GM19455 (cell line): ENCODE measurements around the gene ITGA3.
A peak's percentile ranks its signal among the peaks of the same experiment; 100 is the strongest.

ENCODE experiments used
- ATAC-seq: cut with Tn5 transposase; IDR thresholded peaks from one replicate; pipeline ENCODE4 v1.9.1; 2021; ENCODE audit not compliant: unreplicated experiment

ITGA3 gene

DNA sequence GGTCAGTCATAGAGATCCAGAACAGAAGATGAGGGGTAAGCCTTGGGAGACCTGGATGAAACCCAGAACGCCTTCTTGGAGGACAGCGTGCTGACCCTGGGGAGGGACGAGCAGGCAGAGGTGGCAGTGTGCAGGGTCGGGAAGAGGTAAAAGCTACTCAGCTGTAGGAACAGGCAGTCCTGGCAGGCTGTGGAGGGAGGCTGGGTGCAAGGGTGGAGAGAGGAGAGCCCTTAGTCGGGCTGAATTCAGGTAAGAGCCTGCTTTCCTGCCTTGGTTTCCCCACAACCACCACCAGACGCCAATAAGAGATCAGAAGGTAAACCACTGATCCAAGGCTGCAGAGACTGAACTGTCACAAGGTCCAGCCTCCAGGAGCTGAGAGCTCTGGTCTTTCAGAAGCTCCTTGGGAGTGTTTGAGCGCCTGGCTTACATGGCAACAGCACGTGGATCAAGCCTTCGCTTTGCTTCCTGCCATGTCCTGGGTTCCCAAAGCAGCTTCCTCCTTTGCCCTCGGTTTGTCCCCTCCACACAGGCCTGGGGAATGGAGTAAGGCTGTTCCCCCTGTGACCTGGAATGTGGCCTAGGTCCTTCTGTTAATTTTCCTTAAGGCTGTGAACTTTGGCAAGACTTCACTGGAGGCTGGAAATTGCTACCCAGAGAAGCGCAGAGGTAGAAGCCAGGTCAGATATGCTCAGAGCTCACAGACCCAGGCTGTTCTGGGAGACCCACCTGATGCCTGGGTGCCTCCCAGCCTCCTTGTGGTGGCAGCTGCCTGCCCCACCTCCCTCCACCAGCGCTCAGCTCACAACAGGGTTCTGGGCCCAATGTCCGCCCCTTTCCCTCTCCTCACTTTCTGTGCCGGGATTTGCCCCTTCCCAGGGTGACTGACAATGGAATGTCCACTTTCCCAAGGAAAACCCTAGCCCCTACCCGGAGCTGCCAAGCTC, 35.3 kb downstream of the ITGA3 start:
- ATAC-seq: no peak

DNA sequence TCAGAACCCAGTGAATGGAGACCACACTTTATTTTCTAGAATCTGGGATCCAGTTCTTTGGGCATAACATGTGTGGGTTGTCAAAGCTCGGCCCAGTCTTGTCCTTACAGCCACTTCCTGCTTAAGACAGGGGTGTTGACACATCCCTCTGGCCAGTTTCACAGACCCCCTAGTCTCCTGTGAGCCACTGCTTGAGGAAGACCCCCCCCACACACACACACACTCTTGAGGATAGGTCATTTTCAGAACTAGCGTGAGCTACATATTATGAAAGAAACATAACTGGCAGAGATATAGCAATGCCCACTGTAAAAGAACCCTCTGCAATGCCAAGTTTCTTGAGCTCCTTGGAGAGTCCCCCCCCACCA, 36.0 kb downstream of the ITGA3 start:
- no peak for ATAC-seq

DNA sequence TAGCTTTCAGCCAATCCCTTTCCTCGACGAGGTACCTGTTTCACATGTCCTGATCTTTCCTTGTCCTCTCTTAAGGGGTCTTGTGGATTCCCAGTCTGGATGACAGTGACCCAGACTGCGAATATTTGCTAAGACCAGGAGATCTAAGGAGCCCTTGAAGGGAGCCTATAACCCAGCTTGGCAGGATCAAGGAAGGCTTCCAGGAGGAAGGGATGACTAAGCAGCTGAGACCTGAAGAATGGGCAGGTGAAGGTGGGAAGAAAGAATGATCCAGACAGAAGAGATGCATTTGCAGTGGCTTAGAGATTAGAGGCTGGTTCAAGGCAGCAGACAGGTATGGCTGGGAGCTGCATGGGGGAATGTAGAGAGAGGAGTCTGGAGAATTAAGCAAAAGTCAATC, 37.3 kb downstream of the ITGA3 start:
- no peak for ATAC-seq

DNA sequence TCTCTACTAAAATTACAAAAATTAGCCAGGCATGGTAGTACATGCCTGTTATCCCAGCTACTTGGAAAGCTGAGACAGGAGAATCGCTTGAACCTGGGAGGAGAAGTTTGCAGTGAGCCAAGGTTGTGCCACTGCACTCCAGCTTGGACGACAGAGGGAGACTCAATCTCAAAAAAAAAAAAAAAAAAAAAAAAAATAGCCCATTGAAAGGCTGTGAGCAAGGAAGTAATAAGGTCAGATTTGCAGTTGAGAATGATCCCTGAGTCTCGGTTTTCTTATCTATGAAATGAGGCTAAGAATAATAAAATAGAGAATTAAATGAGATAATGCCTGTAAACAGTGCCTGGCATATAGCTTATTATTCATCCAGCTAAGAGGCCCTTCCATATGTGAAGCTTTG, 37.9 kb downstream of the ITGA3 start:
- ATAC-seq: no peak

DNA sequence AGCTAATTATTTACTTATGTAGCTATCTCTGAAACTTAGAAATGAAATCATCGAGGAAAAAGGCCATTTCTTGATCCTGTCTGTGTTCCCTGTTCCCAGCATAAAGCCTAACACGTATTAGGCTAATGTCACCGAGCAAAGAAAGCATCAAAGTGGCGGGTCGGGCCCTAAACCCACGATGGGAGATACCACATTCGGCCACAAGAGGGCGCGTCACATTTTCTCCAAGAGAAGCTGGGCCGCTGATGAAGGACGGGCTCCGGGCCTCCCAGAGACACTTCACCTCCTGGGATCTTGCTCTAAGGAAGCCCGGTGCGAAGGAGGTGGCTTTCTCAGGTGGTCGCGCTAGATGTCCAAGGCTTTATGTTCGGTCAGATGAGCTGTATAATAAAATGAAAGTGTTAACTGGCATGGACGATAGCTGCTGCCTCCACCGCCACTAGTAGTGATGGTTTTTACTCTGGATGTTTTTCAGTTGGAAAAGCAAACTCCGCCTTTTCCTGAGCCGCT, 38.4 kb downstream of the ITGA3 start:
- no peak for ATAC-seq

DNA sequence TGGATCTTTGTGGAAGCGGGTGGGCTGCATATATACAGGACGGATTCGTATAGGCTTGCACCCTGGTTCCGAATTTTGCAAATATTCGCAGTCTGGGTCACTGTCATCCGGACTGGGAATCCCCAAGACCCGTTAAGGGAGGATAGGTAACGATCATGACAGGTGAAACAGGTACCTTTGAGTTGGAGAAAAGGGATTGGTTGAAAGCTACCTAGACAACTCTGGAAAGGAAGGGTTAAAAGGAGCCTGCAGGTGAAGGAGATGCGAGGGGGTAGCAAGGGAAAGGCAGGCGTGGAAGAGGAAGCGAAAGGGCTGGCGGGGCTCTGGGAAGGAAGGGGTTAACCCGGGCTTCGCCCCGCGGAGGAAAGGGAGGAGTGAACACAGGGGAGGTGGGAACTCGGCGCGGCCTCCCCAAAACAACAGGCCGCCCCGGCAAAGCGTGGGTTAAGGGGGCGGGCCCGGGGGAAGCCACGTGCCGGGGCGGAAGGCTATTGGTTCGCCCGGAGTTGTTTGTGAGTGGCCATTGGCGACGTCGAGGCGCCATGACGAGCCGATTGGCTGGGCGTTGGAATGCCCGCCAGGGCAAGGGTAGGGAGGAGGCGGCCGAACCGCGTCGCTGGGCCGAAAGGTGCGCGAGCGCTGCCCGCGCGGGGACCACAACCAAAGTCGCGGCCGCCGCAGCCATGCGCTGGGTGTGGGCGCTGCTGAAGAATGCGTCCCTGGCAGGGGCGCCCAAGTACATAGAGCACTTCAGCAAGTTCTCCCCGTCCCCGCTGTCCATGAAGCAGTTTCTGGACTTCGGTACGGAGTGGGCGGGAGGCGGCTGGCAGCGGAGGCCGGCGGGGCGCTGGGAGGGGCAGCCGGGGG, 39.1 kb downstream of the ITGA3 start, which contains the start of gene PDK2:
PDK2 (plus strand) TSS at position 599 of the 867 bp plus-strand sequence; CDS start at position 684, 85 bp downstream.
- peak; percentile 89 for ATAC-seq

DNA sequence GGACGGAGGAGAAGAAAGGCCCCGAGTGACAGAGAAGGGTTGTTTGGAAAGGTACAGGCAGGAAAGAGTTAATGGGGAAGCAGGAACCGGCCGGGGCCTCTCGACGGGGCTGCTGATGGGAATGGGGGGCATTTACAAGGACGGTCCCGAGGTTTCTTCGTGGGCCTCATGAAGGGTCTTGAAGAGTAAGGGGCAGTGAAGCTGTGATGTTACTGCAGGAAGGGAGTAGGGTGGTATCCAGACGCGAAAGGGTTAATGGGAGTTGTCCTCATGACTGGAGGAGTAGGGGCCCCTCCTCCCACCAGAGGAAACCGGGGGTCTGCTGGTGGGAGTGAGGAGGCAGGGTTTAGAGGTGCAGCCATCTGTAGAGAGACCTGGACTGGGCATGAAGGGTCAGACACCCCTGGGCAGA, 39.7 kb downstream of the ITGA3 start:
- no peak for ATAC-seq

DNA sequence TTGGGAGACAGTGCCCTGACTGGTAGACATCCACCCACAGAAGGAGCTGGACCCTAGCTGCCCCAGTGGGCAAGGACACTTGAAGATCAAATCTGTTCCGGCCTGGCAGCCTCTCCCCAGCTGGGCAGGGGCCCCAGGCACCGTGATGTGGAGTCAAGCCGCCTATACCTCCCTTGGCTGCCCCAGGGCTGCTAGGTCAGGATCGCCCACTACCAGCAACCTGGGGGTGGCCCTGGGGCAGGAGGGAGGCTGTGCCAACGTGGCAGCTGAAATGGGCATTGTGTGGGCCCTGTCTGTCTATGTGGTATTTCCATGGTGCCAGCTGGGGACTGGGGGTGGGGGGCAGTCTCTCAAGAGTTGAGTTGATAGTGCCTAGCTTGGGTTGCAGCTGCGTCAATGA, 40.2 kb downstream of the ITGA3 start:
- no peak for ATAC-seq

DNA sequence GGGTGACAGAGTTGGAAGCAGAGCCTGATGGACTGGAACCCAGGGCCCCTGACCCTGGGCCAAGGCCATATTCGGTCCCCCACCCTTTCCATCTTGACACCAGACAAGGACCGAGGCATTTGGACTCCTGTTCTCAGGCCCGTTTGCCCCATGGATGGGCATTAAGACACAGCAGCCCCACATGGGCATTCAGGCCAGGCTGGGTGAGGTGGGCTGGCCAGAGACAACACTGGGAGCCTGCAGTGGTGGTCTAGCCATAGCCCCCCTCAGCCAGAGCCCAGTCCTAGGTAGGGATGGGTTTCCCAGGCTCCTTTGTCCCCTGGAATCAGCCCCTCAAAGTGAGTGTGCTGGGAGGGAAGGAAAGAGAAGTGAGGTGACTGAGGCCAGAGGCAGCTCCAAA, 40.8 kb downstream of the ITGA3 start:
- no peak for ATAC-seq

DNA sequence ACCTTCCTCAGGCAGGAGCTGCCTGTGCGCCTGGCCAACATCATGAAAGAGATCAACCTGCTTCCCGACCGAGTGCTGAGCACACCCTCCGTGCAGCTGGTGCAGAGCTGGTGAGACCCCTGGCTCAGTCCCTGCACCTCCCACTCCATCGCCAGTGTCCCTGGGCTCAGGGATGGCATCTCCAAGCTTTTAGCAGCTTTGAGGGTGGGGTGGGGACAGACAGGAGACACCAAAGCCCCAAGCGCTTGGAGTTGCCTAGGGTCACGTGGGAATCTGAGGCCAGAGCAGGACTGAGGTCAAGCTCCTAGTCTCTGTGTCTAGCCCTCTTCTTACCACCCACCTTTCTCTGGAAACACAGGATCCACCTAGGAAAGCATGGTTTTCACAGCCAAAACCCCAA, 41.5 kb downstream of the ITGA3 start:
- no peak for ATAC-seq

DNA sequence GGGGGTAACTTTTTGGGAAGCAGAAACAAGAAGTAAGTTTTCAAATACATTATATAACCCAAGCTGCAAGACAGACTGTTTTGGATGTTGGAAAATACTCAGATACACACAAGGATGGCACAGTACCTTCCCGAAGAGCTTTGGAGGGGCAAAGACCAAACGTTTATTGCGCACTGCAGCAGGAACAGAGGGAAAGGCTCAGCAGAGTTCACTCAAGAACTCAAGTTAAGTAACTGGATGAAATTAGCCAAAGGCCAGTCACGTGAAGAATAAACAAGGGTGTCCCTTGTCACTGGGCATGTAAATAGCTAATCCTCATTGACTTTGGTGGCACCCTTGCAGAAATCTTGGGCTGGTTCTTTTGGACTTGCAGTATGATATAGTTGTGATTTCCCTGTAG, 42.0 kb downstream of the ITGA3 start:
- ATAC-seq: no peak

DNA sequence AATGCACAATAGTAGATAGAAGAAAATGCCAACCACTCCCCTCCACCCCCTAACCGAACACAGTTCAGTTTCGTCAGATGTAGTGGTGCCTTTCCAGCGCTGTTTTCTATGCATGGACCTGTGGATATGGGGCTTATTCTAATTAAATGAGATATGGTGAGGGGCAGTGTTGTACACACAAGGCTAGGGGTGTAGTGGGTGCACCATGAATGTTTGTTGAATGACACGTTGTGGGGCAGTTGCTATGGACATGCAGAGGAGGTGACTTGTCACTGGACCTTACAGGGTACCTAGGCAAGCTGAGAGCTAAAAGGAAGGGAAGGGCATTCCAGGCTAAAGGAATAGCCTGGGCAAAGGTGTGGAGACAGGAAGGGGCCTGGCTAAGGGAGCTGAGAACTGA, 42.7 kb downstream of the ITGA3 start:
- no peak for ATAC-seq

DNA sequence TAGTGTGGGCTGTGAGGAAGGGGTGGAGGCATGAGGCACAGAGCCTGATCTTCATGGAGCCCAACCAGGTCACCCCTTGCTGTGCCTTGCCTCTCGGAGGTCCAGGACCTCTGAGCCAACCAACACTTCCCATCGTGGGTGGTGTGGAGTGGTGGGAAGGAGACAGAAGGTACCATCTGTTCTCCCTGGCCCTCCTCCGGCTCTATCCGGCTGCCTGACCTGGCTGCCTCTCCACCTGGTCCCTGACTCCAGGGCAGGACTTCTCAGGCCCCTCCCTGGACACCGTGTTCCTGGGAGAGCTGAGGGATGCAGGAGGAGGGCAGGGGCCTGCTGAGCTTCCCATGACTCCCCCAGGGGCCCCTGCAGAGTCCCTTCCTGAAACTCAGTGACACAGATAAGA, 43.1 kb downstream of the ITGA3 start:
- ATAC-seq: no peak

DNA sequence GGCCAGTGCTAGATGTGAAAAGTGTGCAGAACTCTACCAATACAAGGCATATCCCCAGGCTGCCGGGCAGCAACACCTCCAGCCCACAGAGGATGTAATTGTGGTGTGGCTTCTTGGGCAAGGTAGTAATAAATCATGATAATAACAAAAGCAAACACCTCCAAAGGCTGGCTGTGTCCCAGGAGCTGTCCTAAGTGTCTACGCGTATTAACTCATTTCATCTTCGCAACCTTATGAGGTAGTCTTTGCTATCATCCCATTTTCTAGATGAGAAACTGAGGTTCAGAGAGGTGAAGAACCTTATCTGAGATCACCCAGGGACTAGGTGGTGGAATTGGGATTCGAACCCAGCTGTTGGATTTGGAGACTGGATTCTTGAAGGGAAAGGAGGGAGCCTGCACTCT, 44.6 kb downstream of the ITGA3 start:
- no peak for ATAC-seq

DNA sequence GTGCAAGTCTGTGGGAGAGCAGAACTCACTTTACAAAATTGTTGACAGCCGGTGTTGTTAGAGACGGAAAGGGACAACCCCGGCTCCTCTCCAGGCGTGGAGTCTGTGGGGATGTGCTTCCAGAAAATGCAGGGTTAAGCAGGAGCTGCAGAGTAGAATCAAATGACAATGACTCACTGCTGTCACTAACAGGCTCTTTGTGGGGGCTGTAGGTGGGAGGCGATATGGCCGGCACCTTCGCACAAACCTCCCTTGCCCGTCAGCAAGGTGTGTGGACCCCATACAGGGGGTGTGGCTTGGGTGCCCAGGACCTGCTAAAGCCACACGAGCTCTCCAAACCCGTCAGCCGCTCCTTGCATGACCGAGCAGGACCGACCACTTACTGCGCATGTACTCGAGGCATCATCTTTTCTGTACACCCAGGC, 45.0 kb downstream of the ITGA3 start:
- ATAC-seq: no peak

DNA sequence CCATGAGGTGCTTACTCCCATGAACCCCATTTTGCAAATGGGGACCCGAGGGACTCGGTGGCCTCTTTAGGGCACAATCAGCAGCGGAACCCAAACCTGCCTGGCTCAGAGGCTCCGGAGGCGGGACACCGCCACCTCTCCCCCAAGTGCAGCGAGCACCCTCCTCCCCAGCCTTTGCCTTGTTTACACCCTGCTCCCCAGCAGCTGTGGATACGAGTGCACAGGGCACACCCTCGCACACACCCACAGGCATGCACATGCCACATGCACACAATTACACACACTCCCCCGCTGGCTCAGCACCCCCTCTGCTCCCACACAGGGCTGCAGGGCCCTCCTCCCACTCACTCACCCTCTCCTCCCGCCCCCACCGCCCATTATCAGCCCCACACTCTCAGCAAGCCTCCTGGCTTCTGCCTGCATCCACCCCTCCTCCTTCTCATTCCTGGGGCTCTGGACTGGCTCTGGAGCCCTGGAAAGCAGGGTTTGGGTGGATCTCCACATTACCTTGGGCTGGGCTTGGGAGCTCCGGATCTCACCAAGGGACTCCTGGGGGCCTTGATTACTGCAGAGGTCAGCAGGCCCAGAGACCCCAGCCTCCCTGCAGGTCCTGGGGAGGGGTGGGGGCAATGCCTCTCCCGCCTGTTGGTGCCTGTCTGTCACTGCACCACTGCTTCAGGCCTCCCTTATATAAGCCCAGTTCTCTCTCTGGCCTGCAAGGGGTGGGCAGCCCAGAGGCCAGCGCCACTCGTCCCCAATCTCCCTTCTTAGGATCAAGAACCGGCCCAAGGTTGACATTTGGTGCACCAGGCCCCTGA, 45.6 kb downstream of the ITGA3 start:
- no peak for ATAC-seq

DNA sequence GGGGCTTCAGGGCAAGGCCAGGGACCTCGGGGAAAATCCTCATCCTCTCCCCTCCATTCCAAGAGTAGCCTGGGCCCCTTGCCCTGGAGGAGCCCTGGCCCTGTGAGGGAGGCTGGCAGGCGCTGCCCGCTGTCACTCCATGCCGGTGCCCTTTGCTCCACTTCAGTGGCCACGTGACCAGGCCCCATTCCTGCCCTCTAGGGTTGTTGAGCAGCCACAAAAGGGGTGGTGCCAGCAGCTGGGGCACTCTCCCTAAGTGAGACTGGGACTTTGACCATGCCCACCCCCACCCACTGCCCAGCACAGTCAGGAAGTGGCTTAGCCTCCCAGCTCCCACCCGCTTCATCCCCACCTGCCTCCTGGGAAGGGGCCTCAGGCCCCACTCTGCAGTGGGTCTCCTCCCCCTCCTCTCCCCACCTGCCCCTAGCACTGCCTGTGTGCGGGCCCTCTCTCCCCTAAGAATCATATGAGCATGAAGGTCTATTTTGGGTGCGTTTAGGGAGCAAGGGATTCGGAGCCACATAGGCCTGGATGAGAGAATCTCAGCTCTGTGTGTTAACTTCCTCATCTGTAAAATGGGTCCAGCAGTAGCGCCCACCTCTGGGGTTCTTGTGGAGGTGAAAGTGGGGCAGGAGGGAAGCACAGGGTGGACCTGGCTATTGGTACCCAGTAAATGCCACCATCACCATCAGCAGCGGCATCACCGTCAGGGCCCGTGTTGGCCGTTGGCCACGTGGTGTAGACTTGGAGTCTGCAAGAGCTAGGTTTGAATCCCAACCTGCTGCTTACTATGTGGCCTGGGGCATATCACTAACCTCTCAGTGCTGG, 46.5 kb downstream of the ITGA3 start:
- no peak for ATAC-seq

DNA sequence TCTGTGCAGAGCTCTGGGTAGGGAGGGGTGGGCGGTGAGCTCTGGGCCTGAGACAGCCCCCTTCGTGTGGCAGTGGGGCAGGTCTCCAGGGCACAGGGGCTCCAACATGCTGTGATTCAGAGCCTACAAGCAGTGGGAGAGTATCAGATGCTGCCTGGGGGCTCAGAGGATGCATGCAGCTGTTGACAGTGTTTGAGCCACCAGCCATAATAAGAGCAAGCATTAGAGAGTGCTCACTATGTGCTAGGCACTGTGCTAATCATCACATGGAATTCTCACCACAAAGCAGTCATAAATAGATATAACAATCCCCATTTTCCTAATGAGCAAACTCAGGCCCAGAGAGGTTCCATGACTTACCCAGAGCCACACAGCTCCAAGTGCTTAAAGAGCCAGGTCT, 47.3 kb downstream of the ITGA3 start:
- no peak for ATAC-seq

DNA sequence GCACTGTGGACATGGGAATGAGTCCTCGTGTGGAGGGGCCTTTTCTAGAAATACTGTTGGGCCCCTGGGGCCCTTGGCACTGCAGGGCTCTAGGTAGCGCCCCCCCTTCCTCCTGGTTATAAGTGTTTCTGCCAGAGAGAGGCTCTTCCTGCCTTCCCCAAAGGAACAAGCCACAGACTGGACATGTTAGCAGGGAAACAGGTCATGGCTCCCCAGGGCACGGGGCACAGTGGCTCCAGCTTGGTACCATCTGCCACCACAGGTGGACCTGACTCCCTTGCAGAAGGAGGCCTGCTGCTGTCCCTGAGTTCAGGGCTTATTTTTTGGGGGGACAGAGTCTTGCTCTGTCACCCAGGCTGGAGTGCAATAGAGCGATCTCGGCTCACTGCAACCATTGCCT, 48.0 kb downstream of the ITGA3 start:
- no peak for ATAC-seq

DNA sequence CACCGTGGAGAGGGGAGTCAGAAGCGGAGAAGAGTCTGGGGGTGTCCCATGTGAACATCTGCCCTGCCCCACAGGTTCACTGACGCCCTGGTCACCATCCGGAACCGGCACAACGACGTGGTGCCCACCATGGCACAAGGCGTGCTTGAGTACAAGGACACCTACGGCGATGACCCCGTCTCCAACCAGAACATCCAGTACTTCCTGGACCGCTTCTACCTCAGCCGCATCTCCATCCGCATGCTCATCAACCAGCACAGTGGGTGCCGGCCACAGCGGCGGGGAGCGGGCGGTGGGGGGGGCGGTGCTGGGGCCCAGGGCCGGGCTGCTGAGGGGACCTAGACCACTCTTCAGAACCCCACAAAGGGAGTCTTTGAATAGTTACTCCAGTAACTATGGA, 49.9 kb downstream of the ITGA3 start:
- ATAC-seq: no peak
